IMR-90 (cell line): ENCODE measurements around the gene CHRNA7. TPM values are rescaled to one million over a fixed set of nuclear protein-coding genes. Genes with fewer than 3 reads are reported as not detected.

Experiments
- ATAC-seq: fragments of 200-7000 bp; cut with Tn5 transposase; 2 replicates; pipeline ENCODE4 v1.9.1; 2020; ENCODE audit warnings: low read depth, mild to moderate bottlenecking, moderate library complexity
- BruUV-seq: library from RNA; stranded (reverse); fragments of 400-500 nt; replicated peaks from 2 replicates; lab custom pipeline; 2021; lab: Mats Ljungman, UMichigan
- CTCF ChIA-PET: fragments of 300-600 bp; formaldehyde crosslinking; extraction: SDS; loops from one replicate; lab custom pipeline; 2021; ENCODE audit warnings: antibody characterized with exemption; lab: Yijun Ruan, JAX
- POLR2A ChIA-PET: fragments of 300-600 bp; sonication (Branson Sonifier 250); formaldehyde crosslinking; loops from one replicate; lab custom pipeline; 2022; ENCODE audit warnings: antibody characterized with exemption; ENCODE audit not compliant: unreplicated experiment; lab: Charles Lee
- DNase-seq: peaks from one replicate; pipeline ENCODE4 v3.0.0; 2013
- H2AFZ ChIP-seq: replicated peaks from 2 replicates; pipeline ENCODE3; 2013; ENCODE audit warnings: low read length, mild to moderate bottlenecking; ENCODE audit not compliant: poor library complexity
- H2AK5ac ChIP-seq: 2 replicates; pipeline ENCODE4 v1.6.1; 2013; ENCODE audit warnings: low read depth, low read length, inconsistent platforms
- H2AK9ac ChIP-seq: replicated peaks from 2 replicates; pipeline ENCODE3; 2013; ENCODE audit warnings: mild to moderate bottlenecking, low read depth, low read length, moderate library complexity; ENCODE audit not compliant: poor library complexity
- H2BK120ac ChIP-seq: 2 replicates; pipeline ENCODE4 v1.6.1; 2013; ENCODE audit warnings: low read depth, low read length, inconsistent platforms
- H2BK15ac ChIP-seq: 3 replicates; pipeline ENCODE4 v1.6.1; 2013; ENCODE audit warnings: low read depth, low read length, inconsistent platforms
- H2BK20ac ChIP-seq: 2 replicates; pipeline ENCODE4 v1.6.1; 2013; ENCODE audit warnings: low read depth, mild to moderate bottlenecking, inconsistent platforms, low read length, moderate library complexity
- H2BK5ac ChIP-seq: 2 replicates; pipeline ENCODE4 v1.6.1; 2013; ENCODE audit warnings: mild to moderate bottlenecking, low read depth, low read length, inconsistent platforms; ENCODE audit not compliant: poor library complexity, severe bottlenecking
- H3K14ac ChIP-seq: replicated peaks from 2 replicates; pipeline ENCODE4 v1.6.1; 2013; ENCODE audit warnings: low read depth, low read length, inconsistent platforms
- H3K18ac ChIP-seq: 2 replicates; pipeline ENCODE4 v1.6.1; 2013; ENCODE audit warnings: low read depth, low read length, control low read depth
- H3K23ac ChIP-seq: 2 replicates; pipeline ENCODE4 v1.6.1; 2013; ENCODE audit warnings: low read depth, low read length, inconsistent platforms
- H3K27ac ChIP-seq: 2 replicates; pipeline ENCODE4 v1.5.1; 2013; ENCODE audit warnings: mild to moderate bottlenecking, control low read depth, low read length; ENCODE audit not compliant: insufficient read depth
- H3K27me3 ChIP-seq: 2 replicates; pipeline ENCODE4 v1.6.1; 2013; ENCODE audit warnings: low read length; ENCODE audit not compliant: control insufficient read depth, insufficient read depth
- H3K36me3 ChIP-seq: 2 replicates; pipeline ENCODE4 v1.6.1; 2013; ENCODE audit warnings: low read length, mixed read lengths; ENCODE audit not compliant: control insufficient read depth, insufficient read depth
- H3K4ac ChIP-seq: 2 replicates; pipeline ENCODE4 v1.6.1; 2013; ENCODE audit warnings: low read depth, low read length, inconsistent platforms
- H3K4me1 ChIP-seq: 2 replicates; pipeline ENCODE4 v1.6.1; 2013; ENCODE audit warnings: low read length, mixed read lengths; ENCODE audit not compliant: control insufficient read depth, insufficient read depth
- H3K4me2 ChIP-seq: 2 replicates; pipeline ENCODE4 v1.6.1; 2013; ENCODE audit warnings: low read depth, mild to moderate bottlenecking, control low read depth, low read length, moderate library complexity
- H3K4me3 ChIP-seq: 2 replicates; pipeline ENCODE4 v1.5.1; 2013; ENCODE audit warnings: low read depth, mild to moderate bottlenecking, control low read depth, low read length, moderate library complexity; ENCODE audit not compliant: insufficient read depth
- H3K56ac ChIP-seq: 2 replicates; pipeline ENCODE4 v1.6.1; 2013; ENCODE audit warnings: low read length, inconsistent platforms; ENCODE audit not compliant: insufficient read depth; ENCODE audit errors: extremely low read depth
- H3K79me1 ChIP-seq, 2 experiments: 2 replicates each; pipeline ENCODE4 v1.6.1; 2013; ENCODE audit warnings: low read length in 2 of 2, inconsistent platforms in 1 of 2, low read depth in 1 of 2
- H3K9ac ChIP-seq: 2 replicates; pipeline ENCODE4 v1.6.1; 2013; ENCODE audit warnings: low read depth, low read length, control low read depth
- H3K9me1 ChIP-seq: 2 replicates; pipeline ENCODE4 v1.6.1; 2013; ENCODE audit warnings: low read length, inconsistent platforms; ENCODE audit not compliant: insufficient read depth
- H3K9me3 ChIP-seq: 2 replicates; pipeline ENCODE4 v1.6.1; 2013; ENCODE audit warnings: low read length; ENCODE audit not compliant: control insufficient read depth, insufficient read depth
- H4K20me1 ChIP-seq: 2 replicates; pipeline ENCODE4 v1.6.1; 2013; ENCODE audit warnings: low read length, inconsistent platforms; ENCODE audit not compliant: insufficient read depth
- H4K5ac ChIP-seq: 2 replicates; pipeline ENCODE4 v1.6.1; 2013; ENCODE audit warnings: mild to moderate bottlenecking, low read depth, low read length, control low read depth
- H4K8ac ChIP-seq, 2 experiments: 2 replicates each; pipeline ENCODE4 v1.6.1; 2013; ENCODE audit warnings: low read depth in 2 of 2, low read length in 2 of 2, control low read depth in 1 of 2, inconsistent platforms in 1 of 2
- H4K91ac ChIP-seq: 2 replicates; pipeline ENCODE4 v1.6.1; 2013; ENCODE audit warnings: low read depth, low read length, inconsistent platforms; ENCODE audit not compliant: insufficient read depth
- CEBPB ChIP-seq: IDR thresholded peaks from 2 replicates; pipeline ENCODE4 v1.6.1; 2012; ENCODE audit warnings: low read depth, low read length, improper control_type of control experiment
- RCOR1 ChIP-seq: IDR thresholded peaks from 2 replicates; pipeline ENCODE4 v1.6.1; 2012; ENCODE audit warnings: mild to moderate bottlenecking, low read length, improper control_type of control experiment; ENCODE audit not compliant: insufficient replicate concordance
- WGBS, 2 experiments: methylation state at CpG; one replicate each; pipeline versions ENCODE4 v1.1.5 to v1.1.7; 2013; ENCODE audit warnings: missing lambda C conversion rate in 2 of 2; ENCODE audit not compliant: insufficient read length in 1 of 2; ENCODE audit errors: extremely low coverage in 2 of 2; 5-methylcytosine and 5-hydroxymethylcytosine counted together
- dilution Hi-C: fragments of 300-500 bp; cut with HindIII; formaldehyde crosslinking; loops from one replicate; pipeline ENCODE4 v1.14.3; 2018; ENCODE audit warnings: low sequenced_read_pairs; ENCODE audit not compliant: unreplicated experiment
- in situ Hi-C: fragments of 300-500 bp; cut with MboI; formaldehyde crosslinking; loops from 3 replicates; pipeline ENCODE4 v1.14.3; 2019; ENCODE audit warnings: low sequenced_read_pairs, inconsistent platforms, mixed read lengths
- intact Hi-C: fragments of 100-400 bp; cut with micrococcal nuclease; formaldehyde crosslinking; loops from 2 replicates; pipeline ENCODE4 v1.10.0; 2022
- polyA plus RNA-seq, 3 experiments: library from polyadenylated mRNA; depleted of rRNA; stranded (reverse); fragments of >200 nt; gene quantifications; 2 replicates each; pipeline ENCODE4 v1.2.3, GENCODE V29; 2012; ENCODE audit warnings: low replicate concordance in 1 of 3
- total RNA-seq: library from RNA; depleted of rRNA; stranded (reverse); fragments of >200 nt; gene quantifications from 2 replicates; pipeline ENCODE4 v1.2.3, GENCODE V29; 2012

CHRNA7 gene
- total and polyA plus RNA-seq, 2 of the 4 experiments (the other 2 are of a cell fraction) = 0.10 TPM; not detected in 1

- H2AFZ ChIP-seq = no peak overlapping the region
- no CpG with 5 or more reads among the region's 3 CpGs for WGBS, 2 experiments
- H2BK120ac ChIP-seq = no peak overlapping the region
- no peak overlapping the region for H3K18ac ChIP-seq
- in situ Hi-C loops (no loop called here), dilution Hi-C loops (no loop called here), intact Hi-C loops (no loop called here)
- ChIA-PET CTCF (no interaction called here), POLR2A (no interaction called here)
- H2BK20ac ChIP-seq = no peak overlapping the region
- H3K9ac ChIP-seq = no peak overlapping the region
- H2AK5ac ChIP-seq = no peak overlapping the region
- no peak overlapping the region for H2AK9ac ChIP-seq
- H3K14ac ChIP-seq = no peak overlapping the region
- H4K91ac ChIP-seq = no peak overlapping the region
- no peak for ATAC-seq
- H4K20me1 ChIP-seq = no peaks in the 10 kb centered on the region
- H3K23ac ChIP-seq = no peak overlapping the region
- no peak for TF ChIP-seq RCOR1
- TF ChIP-seq CEBPB = no peak
- H3K9me3 ChIP-seq = no peaks in the 10 kb centered on the region
- no peaks in the 10 kb centered on the region for H3K9me1 ChIP-seq
- H3K27ac ChIP-seq = no peak overlapping the region
- H3K36me3 ChIP-seq = no peaks in the 10 kb centered on the region
- H3K79me1 ChIP-seq = no peaks in the 10 kb centered on the region
- H2BK5ac ChIP-seq = no peak overlapping the region
- no peak overlapping the region for H3K4me3 ChIP-seq
- H2BK15ac ChIP-seq = no peak overlapping the region
- no peak overlapping the region for H4K5ac ChIP-seq
- no peak overlapping the region for H4K8ac ChIP-seq
- H3K56ac ChIP-seq = no peak overlapping the region
- no peaks in the 10 kb centered on the region for H3K27me3 ChIP-seq
- no peak for DNase-seq
- H3K4ac ChIP-seq = no peak overlapping the region
- BruUV-seq = no TSS peak
- no peaks in the 10 kb centered on the region for H3K4me1 ChIP-seq
- H3K4me2 ChIP-seq = no peak overlapping the region
These were observed 100.5 kb downstream of the CHRNA7 start for GRCh38 chr15:32130823-32131222.
